Heart left ventricle (tissue), 13 donors: ENCODE data around the gene IQSEC1.
"Not testable (repeated sequence)": the region's sequence is repeated elsewhere in the genome, so short reads cannot be mapped to it uniquely, and the experiment has no call there.

Experiments used
- POLR2A ChIP-seq, 2 donors: fragments of 450-650 bp; IDR thresholded peaks; one replicate each; pipeline ENCODE4 v1.6.1; 2017; ENCODE audit warnings: antibody characterized with exemption in 2 of 2, mild to moderate bottlenecking in 2 of 2, moderate library complexity in 2 of 2
- TF ChIP-seq, protein P1 (sequence below), 12 donors: fragments of 200-600 bp; sonication (generic) in 4 of 12; IDR thresholded peaks; one replicate each; pipeline versions ENCODE4 v1.5.0 to v1.8.0; 2018 to 2022; ENCODE audit warnings: antibody characterized with exemption in 12 of 12, mild to moderate bottlenecking in 5 of 12
- donor health status: ischemic (EF 13 %, LVEDD 7.1; RV severe dilation, severe dysfunction).
- donor health status: DM: no; HTN: yes; CAD: no.
- donor health status: DM: no; HTN: no; CAD: no.
- donor health status: ischemic (EF 25% LVEDD 6.9; RV normal size, moderate dysfunction).
- donor health status: ischemic (EF 25% LVEDD 5.7; RV mildly dilated, moderate dysfunction).
- donor health status: ischemic (EF 35%, LVEDD 5.7; RV mildly dilated, moderate dysfunction).
- donor health status: nonischemic (EF 11% LVEDD 7.7; RV severe dilation, severe dysfunction).
- donor health status: DM: yes; HTN: yes; CAD: no.
- donor health status: PGD.
- donor health status: ischemic (EF 29% LVEDD 5.4; RV normal size, mild dysfunction).
- donor health status: nonischemic (EF 23%, LVEDD 6.1; RV moderate dilation, normal function).

DNA sequence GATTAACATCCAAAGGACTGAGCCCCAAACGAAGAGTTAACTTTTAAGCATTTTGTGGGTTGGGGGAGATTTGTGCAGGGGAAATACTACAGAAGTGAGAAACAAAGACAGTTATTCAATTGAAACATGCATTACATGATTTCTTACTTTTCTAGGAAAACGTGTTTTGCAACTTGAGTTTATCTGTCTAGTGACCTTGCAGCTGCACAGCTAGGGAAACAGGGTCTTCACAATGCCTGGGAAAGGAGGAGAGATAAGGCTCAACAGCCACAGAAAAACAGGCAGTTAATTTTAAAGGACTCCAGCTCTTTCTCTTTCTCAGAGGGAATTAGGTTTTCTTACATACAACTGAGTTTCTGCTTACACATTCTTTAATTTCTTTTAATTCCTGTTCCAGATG, 194.5 kb downstream of the IQSEC1 start:
- TF ChIP-seq, protein P1, sequence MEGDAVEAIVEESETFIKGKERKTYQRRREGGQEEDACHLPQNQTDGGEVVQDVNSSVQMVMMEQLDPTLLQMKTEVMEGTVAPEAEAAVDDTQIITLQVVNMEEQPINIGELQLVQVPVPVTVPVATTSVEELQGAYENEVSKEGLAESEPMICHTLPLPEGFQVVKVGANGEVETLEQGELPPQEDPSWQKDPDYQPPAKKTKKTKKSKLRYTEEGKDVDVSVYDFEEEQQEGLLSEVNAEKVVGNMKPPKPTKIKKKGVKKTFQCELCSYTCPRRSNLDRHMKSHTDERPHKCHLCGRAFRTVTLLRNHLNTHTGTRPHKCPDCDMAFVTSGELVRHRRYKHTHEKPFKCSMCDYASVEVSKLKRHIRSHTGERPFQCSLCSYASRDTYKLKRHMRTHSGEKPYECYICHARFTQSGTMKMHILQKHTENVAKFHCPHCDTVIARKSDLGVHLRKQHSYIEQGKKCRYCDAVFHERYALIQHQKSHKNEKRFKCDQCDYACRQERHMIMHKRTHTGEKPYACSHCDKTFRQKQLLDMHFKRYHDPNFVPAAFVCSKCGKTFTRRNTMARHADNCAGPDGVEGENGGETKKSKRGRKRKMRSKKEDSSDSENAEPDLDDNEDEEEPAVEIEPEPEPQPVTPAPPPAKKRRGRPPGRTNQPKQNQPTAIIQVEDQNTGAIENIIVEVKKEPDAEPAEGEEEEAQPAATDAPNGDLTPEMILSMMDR (IDR thresholded peaks at IDR 0.05) = not testable (repeated sequence)
- TF ChIP-seq POLR2A (IDR thresholded peaks at IDR 0.05) = not testable (repeated sequence)
